OCI-LY3 (cell line): ENCODE data around the gene RREB1.

Experiments used
- EZH2phosphoT487 ChIP-seq: fragments of 200-600 bp; shearing (Covaris generic); IDR thresholded peaks from 2 replicates; pipeline ENCODE4 v1.6.1; 2018; ENCODE audit warnings: antibody characterized with exemption, mixed run types, low read depth
- TF ChIP-seq, protein P1 (sequence below): fragments of 200-600, 300-600 bp; sonication (generic); IDR thresholded peaks from 2 replicates; pipeline ENCODE4 v1.5.1; 2014; ENCODE audit warnings: antibody characterized with exemption, low read length, low read depth

DNA sequence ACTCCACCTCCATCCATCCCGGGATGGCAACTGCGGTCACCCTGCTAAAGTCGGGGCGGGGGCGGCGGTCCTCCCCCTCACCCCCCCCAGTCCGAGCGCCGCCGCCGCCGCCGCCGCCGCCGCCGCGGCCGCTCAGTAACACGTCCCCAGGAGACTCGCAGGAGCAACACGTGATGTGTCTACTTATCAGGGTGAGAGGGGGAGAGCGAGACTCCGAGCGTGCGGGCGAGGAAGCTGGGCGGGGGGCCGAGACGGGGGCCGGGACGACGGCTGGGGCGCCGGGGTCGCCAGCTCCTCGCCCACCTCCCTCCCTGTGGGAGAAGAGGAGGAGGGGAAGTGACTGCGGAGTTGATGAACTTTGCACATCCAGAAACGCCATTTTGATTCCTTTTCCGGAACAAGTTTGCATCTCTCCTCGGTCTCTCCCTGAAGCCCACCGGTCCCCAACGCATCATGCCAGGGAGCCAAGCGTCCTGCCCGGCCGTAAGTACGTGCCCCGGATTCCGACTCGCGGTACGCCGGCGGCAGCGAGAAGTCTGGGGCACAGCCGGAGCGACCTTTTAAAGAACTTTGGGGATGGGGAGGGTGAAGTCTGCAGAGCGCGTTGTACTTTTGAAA lies at the start of gene RREB1:
- TF ChIP-seq, protein P1, sequence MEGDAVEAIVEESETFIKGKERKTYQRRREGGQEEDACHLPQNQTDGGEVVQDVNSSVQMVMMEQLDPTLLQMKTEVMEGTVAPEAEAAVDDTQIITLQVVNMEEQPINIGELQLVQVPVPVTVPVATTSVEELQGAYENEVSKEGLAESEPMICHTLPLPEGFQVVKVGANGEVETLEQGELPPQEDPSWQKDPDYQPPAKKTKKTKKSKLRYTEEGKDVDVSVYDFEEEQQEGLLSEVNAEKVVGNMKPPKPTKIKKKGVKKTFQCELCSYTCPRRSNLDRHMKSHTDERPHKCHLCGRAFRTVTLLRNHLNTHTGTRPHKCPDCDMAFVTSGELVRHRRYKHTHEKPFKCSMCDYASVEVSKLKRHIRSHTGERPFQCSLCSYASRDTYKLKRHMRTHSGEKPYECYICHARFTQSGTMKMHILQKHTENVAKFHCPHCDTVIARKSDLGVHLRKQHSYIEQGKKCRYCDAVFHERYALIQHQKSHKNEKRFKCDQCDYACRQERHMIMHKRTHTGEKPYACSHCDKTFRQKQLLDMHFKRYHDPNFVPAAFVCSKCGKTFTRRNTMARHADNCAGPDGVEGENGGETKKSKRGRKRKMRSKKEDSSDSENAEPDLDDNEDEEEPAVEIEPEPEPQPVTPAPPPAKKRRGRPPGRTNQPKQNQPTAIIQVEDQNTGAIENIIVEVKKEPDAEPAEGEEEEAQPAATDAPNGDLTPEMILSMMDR = no peak
- TF ChIP-seq EZH2phosphoT487 = no peak
